ENCODE measurements around the gene BCR.

- no peak for TF ChIP-seq SUZ12 (IDR thresholded peaks at IDR 0.05; ENCODE audit: extremely low read depth, insufficient read depth, insufficient read length)
- TF ChIP-seq YY1 (IDR thresholded peaks at IDR 0.05; ENCODE audit: insufficient read depth, insufficient read length), result no peak
These were observed 171.0 kb downstream of the BCR start for GRCh38 chr22:23351321-23351720.

All from NT2/D1 (cell line).